Ascending aorta (tissue), 2 donors: ENCODE results near the gene ATXN1. TPM values are rescaled to one million over a fixed set of nuclear protein-coding genes. Genes with fewer than 3 reads are reported as not detected.

ENCODE experiments used
- DNase-seq, 2 donors: peaks; one replicate each; pipeline ENCODE4 v3.0.0-alpha.2; 2019; ENCODE audit warnings: low spot score in 2 of 2
- H3K27ac ChIP-seq, 2 donors: fragments of 200-600 bp; sonication (generic); one replicate each; pipeline ENCODE4 v1.5.1; 2016 to 2017; ENCODE audit warnings: mild to moderate bottlenecking in 1 of 2
- H3K27me3 ChIP-seq: fragments of 200-600 bp; sonication (generic); one replicate; pipeline ENCODE4 v1.5.1; 2017
- H3K36me3 ChIP-seq, 2 donors: fragments of 200-600 bp; sonication (generic); one replicate each; pipeline ENCODE4 v1.5.1; 2016
- H3K4me1 ChIP-seq, 2 donors: fragments of 200-600 bp; sonication (generic); one replicate each; pipeline ENCODE4 v1.5.1; 2016 to 2017; ENCODE audit warnings: mild to moderate bottlenecking in 1 of 2
- H3K4me3 ChIP-seq, 2 donors: fragments of 200-600 bp; sonication (generic); one replicate each; pipeline ENCODE4 v1.5.1; 2016 to 2017; ENCODE audit warnings: mild to moderate bottlenecking in 1 of 2
- H3K9me3 ChIP-seq, 2 donors: fragments of 200-600 bp; sonication (generic); one replicate each; pipeline ENCODE4 v1.5.1; 2016
- intact Hi-C: fragments of 100-400 bp; cut with DNase I; formaldehyde crosslinking; loops from one replicate; pipeline ENCODE4 v1.15.1; 2023
- total RNA-seq: library from RNA; depleted of rRNA; stranded (reverse); fragments of >200 nt; gene quantifications from one replicate; pipeline ENCODE4 v1.1.0, GENCODE V29; 2016
- TF ChIP-seq, protein P1 (sequence below), 3 experiments: fragments of 200-600 bp in 2 of 3; fragments of 450-650 bp in 1 of 3; sonication (generic) in 2 of 3; IDR thresholded peaks; one replicate each; pipeline ENCODE4 v1.5.1; 2016 to 2019; ENCODE audit warnings: antibody characterized with exemption in 3 of 3, mild to moderate bottlenecking in 1 of 3, moderate library complexity in 1 of 3

ATXN1 gene
- total RNA-seq, 1 donor from 2014 or later: 68.3 TPM

DNA sequence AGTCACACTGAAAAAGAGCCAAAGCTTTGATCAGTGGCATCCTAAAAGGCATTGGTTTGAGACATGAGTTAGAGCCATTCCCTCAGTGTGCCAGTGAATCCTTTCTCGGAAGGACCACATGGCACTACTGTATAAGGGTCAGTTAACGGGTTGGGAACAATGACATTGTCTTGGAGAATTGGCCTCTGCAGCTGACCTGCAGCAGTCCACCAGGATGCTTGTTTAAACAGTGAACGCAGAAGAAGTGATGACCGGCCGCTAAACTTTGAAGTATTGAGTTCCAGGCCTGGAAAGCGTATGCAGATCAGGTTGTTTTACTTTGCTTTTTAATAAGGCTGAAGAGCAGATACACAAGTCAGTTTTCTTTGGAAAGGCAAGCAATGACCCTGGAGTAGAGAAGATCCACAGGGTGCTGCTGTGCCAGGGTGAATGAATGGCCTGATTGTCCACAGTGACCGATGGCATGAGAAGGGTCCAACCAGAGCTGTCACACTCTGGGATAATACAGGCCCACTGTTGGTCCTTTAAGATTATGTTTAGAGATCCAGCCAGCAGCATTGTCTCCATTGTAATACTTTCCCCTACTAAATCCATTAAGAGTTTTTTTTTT is 465.1 kb downstream of the ATXN1 start:
- Histone ChIP-seq H3K9me3 (no peaks in the 10 kb centered on the region), H3K4me1 (no peaks in the 10 kb centered on the region), H3K4me3 (no peak overlapping the region), H3K27me3 (no peaks in the 10 kb centered on the region), H3K36me3 (peaks cover 17 to 48% of the 10 kb centered on the region in 2 donors), H3K27ac (no peak overlapping the region)
- peak in 1 of 2 donors; percentile 12 for DNase-seq
- intact Hi-C loops: no loop called here
- TF ChIP-seq, protein P1, sequence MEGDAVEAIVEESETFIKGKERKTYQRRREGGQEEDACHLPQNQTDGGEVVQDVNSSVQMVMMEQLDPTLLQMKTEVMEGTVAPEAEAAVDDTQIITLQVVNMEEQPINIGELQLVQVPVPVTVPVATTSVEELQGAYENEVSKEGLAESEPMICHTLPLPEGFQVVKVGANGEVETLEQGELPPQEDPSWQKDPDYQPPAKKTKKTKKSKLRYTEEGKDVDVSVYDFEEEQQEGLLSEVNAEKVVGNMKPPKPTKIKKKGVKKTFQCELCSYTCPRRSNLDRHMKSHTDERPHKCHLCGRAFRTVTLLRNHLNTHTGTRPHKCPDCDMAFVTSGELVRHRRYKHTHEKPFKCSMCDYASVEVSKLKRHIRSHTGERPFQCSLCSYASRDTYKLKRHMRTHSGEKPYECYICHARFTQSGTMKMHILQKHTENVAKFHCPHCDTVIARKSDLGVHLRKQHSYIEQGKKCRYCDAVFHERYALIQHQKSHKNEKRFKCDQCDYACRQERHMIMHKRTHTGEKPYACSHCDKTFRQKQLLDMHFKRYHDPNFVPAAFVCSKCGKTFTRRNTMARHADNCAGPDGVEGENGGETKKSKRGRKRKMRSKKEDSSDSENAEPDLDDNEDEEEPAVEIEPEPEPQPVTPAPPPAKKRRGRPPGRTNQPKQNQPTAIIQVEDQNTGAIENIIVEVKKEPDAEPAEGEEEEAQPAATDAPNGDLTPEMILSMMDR (IDR thresholded peaks at IDR 0.05): no peak

DNA sequence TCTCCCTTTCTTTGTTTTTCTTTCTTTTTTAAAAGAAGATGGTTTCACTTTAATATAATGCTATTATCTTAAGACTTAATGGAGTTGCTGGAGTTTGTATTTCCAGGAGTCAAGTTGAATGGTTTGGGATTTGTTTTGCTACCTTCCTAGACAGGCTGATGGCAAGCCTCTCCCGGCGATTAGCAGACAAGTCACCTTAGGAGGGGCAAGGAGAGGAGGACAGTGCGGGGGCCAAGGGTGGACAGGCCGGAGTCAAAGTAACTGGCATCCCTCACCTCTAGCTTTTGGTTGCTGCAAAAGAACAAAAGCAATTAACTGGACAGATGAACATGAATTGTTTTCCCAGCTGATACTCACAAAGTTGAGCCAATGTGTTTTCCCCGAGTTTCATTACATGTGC is 465.8 kb downstream of the ATXN1 start:
- Histone ChIP-seq H3K9me3 (no peaks in the 10 kb centered on the region), H3K27me3 (no peaks in the 10 kb centered on the region), H3K4me1 (no peaks in the 10 kb centered on the region), H3K4me3 (no peak overlapping the region), H3K36me3 (peaks cover 22 to 55% of the 10 kb centered on the region in 2 donors), H3K27ac (no peak overlapping the region)
- intact Hi-C loops: no loop called here
- peak in 1 of 2 donors; percentile 53 for DNase-seq
- TF ChIP-seq, protein P1 (IDR thresholded peaks at IDR 0.05): no peak

DNA sequence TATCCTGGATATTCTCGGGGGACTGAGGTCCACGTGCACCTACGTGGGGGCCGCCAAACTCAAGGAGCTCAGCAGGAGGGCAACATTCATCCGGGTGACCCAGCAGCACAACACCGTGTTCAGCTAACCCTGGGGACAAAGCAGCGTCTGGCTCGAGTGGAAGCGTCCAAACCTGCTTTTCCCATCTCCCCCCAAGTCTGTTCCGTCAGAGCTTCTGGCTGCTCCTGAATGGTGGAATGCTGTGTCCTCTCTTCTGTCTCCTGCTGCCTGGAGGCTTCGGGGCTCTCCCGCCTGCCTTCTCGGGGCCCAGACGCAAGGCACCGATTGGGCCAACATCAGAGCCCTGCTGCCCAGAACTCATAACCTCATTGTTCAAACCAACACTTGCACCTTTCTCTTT is 466.2 kb downstream of the ATXN1 start:
- peak in 1 of 2 donors; percentile 57 for DNase-seq
- Histone ChIP-seq H3K36me3 (peaks cover 22 to 58% of the 10 kb centered on the region in 2 donors), H3K27me3 (no peaks in the 10 kb centered on the region), H3K27ac (no peak overlapping the region), H3K4me1 (no peaks in the 10 kb centered on the region), H3K4me3 (no peak overlapping the region), H3K9me3 (no peaks in the 10 kb centered on the region)
- intact Hi-C loops: no loop called here
- TF ChIP-seq, protein P1 (IDR thresholded peaks at IDR 0.05): no peak

DNA sequence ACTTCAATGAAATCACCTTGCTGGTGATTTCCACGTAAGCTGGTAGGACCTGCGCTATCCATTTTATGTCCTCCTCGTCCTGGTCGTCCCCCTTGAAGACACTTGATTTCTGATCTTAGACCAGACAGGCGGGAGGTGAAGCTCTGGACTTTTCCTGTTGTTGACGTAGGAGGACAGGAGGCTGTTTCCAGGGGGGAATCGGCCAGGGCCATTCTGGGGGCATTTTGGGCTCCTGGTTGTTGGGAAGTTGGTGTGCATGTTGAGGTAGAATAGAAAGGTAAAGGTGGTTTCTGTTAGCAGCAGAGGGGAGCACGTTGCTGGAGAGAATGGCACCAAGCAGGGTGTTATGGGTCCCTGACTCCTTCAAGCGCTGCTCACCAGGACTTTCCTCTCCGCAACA is 466.9 kb downstream of the ATXN1 start:
- TF ChIP-seq, protein P1 (IDR thresholded peaks at IDR 0.05): no peak
- Histone ChIP-seq H3K9me3 (no peaks in the 10 kb centered on the region), H3K36me3 (peaks cover 22 to 58% of the 10 kb centered on the region in 2 donors), H3K27me3 (no peaks in the 10 kb centered on the region), H3K4me3 (no peak overlapping the region), H3K27ac (no peak overlapping the region), H3K4me1 (no peaks in the 10 kb centered on the region)
- intact Hi-C loops: no loop called here
- peak in 1 of 2 donors; percentile 56 for DNase-seq

DNA sequence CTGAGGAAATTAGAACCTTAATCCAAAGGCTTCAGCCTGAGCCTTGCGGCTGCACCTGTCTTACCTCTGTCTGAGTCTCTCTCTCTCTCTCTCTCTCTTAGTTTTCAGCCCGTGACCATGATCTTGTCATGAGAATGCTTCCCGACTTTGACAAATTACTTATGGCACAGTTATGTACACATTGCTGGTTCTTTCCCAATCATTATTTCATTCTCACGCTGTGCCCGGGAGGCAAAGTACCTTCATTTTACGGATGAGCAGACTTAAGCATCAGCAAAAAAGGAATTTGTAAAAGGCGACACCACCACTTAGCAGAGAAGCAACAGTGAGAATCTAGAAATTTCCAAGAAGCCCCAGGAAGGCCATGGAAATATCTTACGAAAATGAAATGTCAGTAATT is 468.3 kb downstream of the ATXN1 start:
- intact Hi-C loops: no loop called here
- TF ChIP-seq, protein P1 (IDR thresholded peaks at IDR 0.05): no peak
- DNase-seq: peak in 1 of 2 donors; percentile 18
- no peak overlapping the region for H3K4me3 ChIP-seq
- no peak overlapping the region for H3K27ac ChIP-seq
- no peaks in the 10 kb centered on the region for H3K4me1 ChIP-seq
- peaks cover 24 to 55% of the 10 kb centered on the region in 2 donors for H3K36me3 ChIP-seq
- no peaks in the 10 kb centered on the region for H3K27me3 ChIP-seq
- H3K9me3 ChIP-seq: no peaks in the 10 kb centered on the region
